22Rv1 (cell line): ENCODE data around the gene CDK14.

ENCODE experiments used
- ZFX ChIP-seq: fragments of 450-650 bp; IDR thresholded peaks from 2 replicates; pipeline ENCODE4 v1.6.1; 2017; ENCODE audit warnings: antibody characterized with exemption, borderline replicate concordance
- TF ChIP-seq, protein P1 (sequence below): fragments of 450-650 bp; IDR thresholded peaks from 2 replicates; pipeline ENCODE4 v1.5.1; 2017; ENCODE audit warnings: mild to moderate bottlenecking

DNA sequence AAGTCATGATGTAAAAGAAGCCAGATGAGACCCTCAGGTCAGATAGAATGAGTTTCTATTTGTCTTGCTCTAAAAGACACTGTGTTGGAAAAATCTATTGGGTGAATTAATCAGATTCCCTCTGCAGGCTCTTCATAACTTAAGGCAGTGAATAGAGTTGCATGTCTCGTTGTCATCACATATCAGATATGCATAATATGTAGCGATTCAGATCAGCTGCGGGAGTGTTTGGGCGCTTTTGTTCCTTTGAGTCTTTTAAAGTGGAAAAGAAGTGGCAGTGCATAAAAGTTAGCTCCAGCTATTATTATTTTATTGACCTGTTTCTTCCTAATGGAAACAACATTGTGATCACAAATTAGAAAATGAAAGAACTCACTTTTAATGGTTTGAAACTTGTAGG is 84.4 kb downstream of the CDK14 start:
- TF ChIP-seq, protein P1, sequence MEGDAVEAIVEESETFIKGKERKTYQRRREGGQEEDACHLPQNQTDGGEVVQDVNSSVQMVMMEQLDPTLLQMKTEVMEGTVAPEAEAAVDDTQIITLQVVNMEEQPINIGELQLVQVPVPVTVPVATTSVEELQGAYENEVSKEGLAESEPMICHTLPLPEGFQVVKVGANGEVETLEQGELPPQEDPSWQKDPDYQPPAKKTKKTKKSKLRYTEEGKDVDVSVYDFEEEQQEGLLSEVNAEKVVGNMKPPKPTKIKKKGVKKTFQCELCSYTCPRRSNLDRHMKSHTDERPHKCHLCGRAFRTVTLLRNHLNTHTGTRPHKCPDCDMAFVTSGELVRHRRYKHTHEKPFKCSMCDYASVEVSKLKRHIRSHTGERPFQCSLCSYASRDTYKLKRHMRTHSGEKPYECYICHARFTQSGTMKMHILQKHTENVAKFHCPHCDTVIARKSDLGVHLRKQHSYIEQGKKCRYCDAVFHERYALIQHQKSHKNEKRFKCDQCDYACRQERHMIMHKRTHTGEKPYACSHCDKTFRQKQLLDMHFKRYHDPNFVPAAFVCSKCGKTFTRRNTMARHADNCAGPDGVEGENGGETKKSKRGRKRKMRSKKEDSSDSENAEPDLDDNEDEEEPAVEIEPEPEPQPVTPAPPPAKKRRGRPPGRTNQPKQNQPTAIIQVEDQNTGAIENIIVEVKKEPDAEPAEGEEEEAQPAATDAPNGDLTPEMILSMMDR: no peak
- TF ChIP-seq ZFX: no peak
